Neuronal stem cell (in vitro differentiated cells): ENCODE data around the gene LARP1B.

Experiments used
- DNase-seq: peaks from one replicate; pipeline ENCODE4 v3.0.0-alpha.2; 2013; ENCODE audit warnings: low spot score
- H2AFZ ChIP-seq: one replicate; pipeline ENCODE4 v1.6.1; 2013; ENCODE audit warnings: mild to moderate bottlenecking, low read length, inconsistent platforms
- H2AK5ac ChIP-seq: 2 replicates; pipeline ENCODE4 v1.6.1; 2013; ENCODE audit warnings: low read depth, mild to moderate bottlenecking, inconsistent platforms, low read length, moderate library complexity, mixed read lengths
- H2BK120ac ChIP-seq: 2 replicates; pipeline ENCODE4 v1.6.1; 2013; ENCODE audit warnings: low read depth, mild to moderate bottlenecking, inconsistent platforms, low read length, moderate library complexity, mixed read lengths
- H2BK12ac ChIP-seq: one replicate; pipeline ENCODE4 v1.6.1; 2013; ENCODE audit warnings: low read length, inconsistent platforms
- H2BK15ac ChIP-seq: 2 replicates; pipeline ENCODE4 v1.6.1; 2013; ENCODE audit warnings: mild to moderate bottlenecking, low read length, inconsistent platforms, mixed read lengths
- H2BK5ac ChIP-seq: one replicate; pipeline ENCODE4 v1.6.1; 2013; ENCODE audit warnings: inconsistent platforms, mild to moderate bottlenecking, low read length, moderate library complexity
- H3K14ac ChIP-seq: one replicate; pipeline ENCODE4 v1.6.1; 2013; ENCODE audit warnings: low read length, inconsistent platforms
- H3K18ac ChIP-seq: 2 replicates; pipeline ENCODE4 v1.6.1; 2013; ENCODE audit warnings: low read length, inconsistent platforms
- H3K23ac ChIP-seq: 2 replicates; pipeline ENCODE4 v1.6.1; 2013; ENCODE audit warnings: low read depth, mild to moderate bottlenecking, mixed read lengths, low read length, inconsistent platforms; ENCODE audit not compliant: poor library complexity
- H3K27ac ChIP-seq: replicated peaks from 3 replicates; pipeline ENCODE4 v1.5.1; 2013; ENCODE audit warnings: low read length, inconsistent platforms
- H3K27me3 ChIP-seq, 3 experiments: 2 replicates each; pipeline ENCODE4 v1.6.1; 2013; ENCODE audit warnings: low read length in 3 of 3, mild to moderate bottlenecking in 2 of 3, inconsistent platforms in 1 of 3, low read depth in 1 of 3, mixed read lengths in 1 of 3, moderate library complexity in 1 of 3; ENCODE audit not compliant: control insufficient read depth in 3 of 3, insufficient read depth in 3 of 3
- H3K36me3 ChIP-seq, 2 donors: replicated peaks in 1 of 2; 2 replicates each; pipeline ENCODE4 v1.6.1; 2013; ENCODE audit warnings: low read length in 2 of 2; ENCODE audit not compliant: control insufficient read depth in 2 of 2, insufficient read depth in 2 of 2
- H3K4ac ChIP-seq: 2 replicates; pipeline ENCODE4 v1.6.1; 2013; ENCODE audit warnings: inconsistent platforms, mild to moderate bottlenecking, low read length, moderate library complexity
- H3K4me1 ChIP-seq, 2 donors: 1 replicate in 1 of 2; 2 replicates in 1 of 2; pipeline ENCODE4 v1.6.1; 2013; ENCODE audit warnings: low read length in 2 of 2, low read depth in 1 of 2; ENCODE audit not compliant: control insufficient read depth in 2 of 2, insufficient read depth in 1 of 2
- H3K4me2 ChIP-seq: one replicate; pipeline ENCODE4 v1.6.1; 2013; ENCODE audit warnings: mild to moderate bottlenecking, low read length, inconsistent platforms; ENCODE audit not compliant: insufficient read depth, poor library complexity, severe bottlenecking
- H3K4me3 ChIP-seq, 2 donors: 2 replicates each; pipeline ENCODE4 v1.5.1; 2013; ENCODE audit warnings: low read length in 2 of 2, mild to moderate bottlenecking in 2 of 2, inconsistent platforms in 1 of 2, moderate library complexity in 1 of 2
- H3K79me1 ChIP-seq: one replicate; pipeline ENCODE4 v1.6.1; 2013; ENCODE audit warnings: low read depth, mild to moderate bottlenecking, inconsistent platforms, low read length, moderate library complexity
- H3K9ac ChIP-seq: one replicate; pipeline ENCODE4 v1.6.1; 2013; ENCODE audit warnings: mild to moderate bottlenecking, low read depth, low read length, inconsistent platforms; ENCODE audit not compliant: poor library complexity
- H3K9me3 ChIP-seq, 2 donors: replicated peaks in 1 of 2; 2 replicates each; pipeline versions ENCODE3 to v1.6.1; 2013; ENCODE audit warnings: low read length in 2 of 2, mild to moderate bottlenecking in 2 of 2, inconsistent platforms in 1 of 2, low read depth in 1 of 2, mixed read lengths in 1 of 2, moderate library complexity in 1 of 2; ENCODE audit not compliant: control insufficient read depth in 2 of 2, insufficient read depth in 1 of 2
- H4K8ac ChIP-seq: one replicate; pipeline ENCODE4 v1.6.1; 2013; ENCODE audit warnings: low read depth, mild to moderate bottlenecking, inconsistent platforms, low read length, moderate library complexity
- H4K91ac ChIP-seq: one replicate; pipeline ENCODE4 v1.6.1; 2013; ENCODE audit warnings: low read length, low read depth, mild to moderate bottlenecking, inconsistent platforms; ENCODE audit not compliant: poor library complexity
- WGBS, 2 donors: extraction: QIAGEN DNeasy Blood & Tissue Kit; methylation state at CpG; one replicate each; pipeline ENCODE4 v1.1.7; 2013; ENCODE audit warnings: missing lambda C conversion rate in 2 of 2, mixed read lengths in 1 of 2; ENCODE audit not compliant: insufficient read length in 2 of 2, insufficient replicate concordance in 1 of 2; ENCODE audit errors: extremely low coverage in 2 of 2; 5-methylcytosine and 5-hydroxymethylcytosine counted together

LARP1B gene

DNA sequence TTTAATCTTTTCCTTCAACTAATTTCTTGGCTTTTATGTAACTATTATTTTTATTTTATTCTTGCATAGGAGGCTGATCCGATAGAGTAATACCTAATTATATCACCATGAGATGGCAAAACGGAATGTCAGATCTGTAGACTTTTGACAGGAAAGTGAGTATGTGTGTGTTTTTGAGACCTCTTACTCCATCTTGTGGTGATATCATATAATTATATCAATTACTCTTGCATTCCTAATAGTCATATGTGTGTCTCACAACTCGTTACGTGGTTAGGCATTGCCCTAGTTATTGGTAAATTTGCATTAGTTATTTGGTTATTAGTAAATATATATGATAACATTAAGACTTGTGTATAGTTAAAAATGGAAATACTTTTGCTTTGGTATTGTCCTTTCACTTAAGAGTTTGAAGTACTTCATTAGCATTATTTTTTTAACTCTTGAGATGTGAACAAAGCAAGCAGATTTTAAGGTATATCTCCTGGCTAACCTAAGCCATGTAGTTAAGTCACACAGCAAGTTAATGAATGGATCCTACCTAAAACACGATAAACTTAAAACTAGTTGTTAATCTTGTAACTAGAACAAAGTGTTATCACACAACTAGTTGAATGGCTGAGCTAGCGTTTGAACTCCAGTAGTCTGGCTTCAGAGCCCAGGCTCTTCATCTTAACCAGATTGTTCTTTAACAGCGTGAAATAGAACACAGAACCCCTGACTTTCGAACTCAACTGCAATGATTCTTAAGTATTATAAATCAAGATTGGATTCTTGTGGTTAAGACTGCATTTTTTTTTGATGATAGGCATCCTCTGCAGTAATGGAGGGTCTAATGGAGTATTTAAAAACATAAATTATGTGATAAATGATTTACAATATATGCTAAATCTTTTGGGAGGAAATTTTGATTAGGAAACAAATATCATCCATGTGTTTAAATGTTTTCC is 159.4 kb downstream of the LARP1B start:
- H3K23ac ChIP-seq = no peak overlapping the region
- no peak overlapping the region for H3K4ac ChIP-seq
- no peak overlapping the region for H2BK120ac ChIP-seq
- no peak overlapping the region for H4K8ac ChIP-seq
- no peak overlapping the region for H4K91ac ChIP-seq
- H3K27me3 ChIP-seq = no peaks in the 10 kb centered on the region
- H3K14ac ChIP-seq = no peak overlapping the region
- no peak overlapping the region for H2BK12ac ChIP-seq
- no peaks in the 10 kb centered on the region for H3K79me1 ChIP-seq
- H3K9ac ChIP-seq = no peak overlapping the region
- no peak overlapping the region for H2AK5ac ChIP-seq
- no peak overlapping the region for H3K18ac ChIP-seq
- no peak for DNase-seq
- H2BK5ac ChIP-seq = no peak overlapping the region
- no peak overlapping the region for H2AFZ ChIP-seq
- H3K9me3 ChIP-seq = no peaks in the 10 kb centered on the region
- no peaks in the 10 kb centered on the region for H3K4me1 ChIP-seq
- no peak overlapping the region for H3K4me2 ChIP-seq
- H3K27ac ChIP-seq = no peak overlapping the region
- no CpG with 5 or more reads among the region's 8 CpGs for WGBS, 2 donors
- no peak overlapping the region for H2BK15ac ChIP-seq
- no peaks in the 10 kb centered on the region for H3K36me3 ChIP-seq
- H3K4me3 ChIP-seq = no peak overlapping the region

DNA sequence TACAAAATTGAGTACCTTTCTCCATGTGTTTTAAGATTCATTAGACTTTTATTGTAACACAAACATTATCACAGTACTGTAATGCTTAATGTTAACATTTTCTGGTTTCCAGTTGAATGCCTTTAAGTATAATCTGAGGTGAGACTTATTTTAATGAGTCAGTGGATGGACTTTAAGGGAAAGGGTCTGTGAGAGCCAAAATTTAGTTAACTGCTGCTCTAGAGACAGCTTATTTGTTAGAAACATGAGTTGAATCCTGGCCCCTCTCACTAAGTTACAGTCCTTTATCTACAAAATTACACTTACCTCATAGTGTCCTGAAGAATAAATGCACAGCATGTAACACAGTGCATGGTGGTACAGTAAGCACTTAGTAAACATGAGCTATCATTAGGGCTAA is 160.5 kb downstream of the LARP1B start:
- no peak overlapping the region for H3K4ac ChIP-seq
- no peak overlapping the region for H3K4me2 ChIP-seq
- no peak overlapping the region for H3K18ac ChIP-seq
- H2AFZ ChIP-seq = no peak overlapping the region
- H3K9me3 ChIP-seq = no peaks in the 10 kb centered on the region
- H2BK120ac ChIP-seq = no peak overlapping the region
- no peak overlapping the region for H2BK15ac ChIP-seq
- no peak overlapping the region for H3K14ac ChIP-seq
- H3K9ac ChIP-seq = no peak overlapping the region
- no peak overlapping the region for H4K91ac ChIP-seq
- H3K36me3 ChIP-seq = no peaks in the 10 kb centered on the region
- H2BK12ac ChIP-seq = no peak overlapping the region
- no peaks in the 10 kb centered on the region for H3K4me1 ChIP-seq
- H3K27me3 ChIP-seq = no peaks in the 10 kb centered on the region
- H2AK5ac ChIP-seq = no peak overlapping the region
- no peak overlapping the region for H4K8ac ChIP-seq
- no peak overlapping the region for H3K23ac ChIP-seq
- DNase-seq = no peak
- H3K79me1 ChIP-seq = no peaks in the 10 kb centered on the region
- H3K4me3 ChIP-seq = no peak overlapping the region
- H3K27ac ChIP-seq = no peak overlapping the region
- H2BK5ac ChIP-seq = no peak overlapping the region

DNA sequence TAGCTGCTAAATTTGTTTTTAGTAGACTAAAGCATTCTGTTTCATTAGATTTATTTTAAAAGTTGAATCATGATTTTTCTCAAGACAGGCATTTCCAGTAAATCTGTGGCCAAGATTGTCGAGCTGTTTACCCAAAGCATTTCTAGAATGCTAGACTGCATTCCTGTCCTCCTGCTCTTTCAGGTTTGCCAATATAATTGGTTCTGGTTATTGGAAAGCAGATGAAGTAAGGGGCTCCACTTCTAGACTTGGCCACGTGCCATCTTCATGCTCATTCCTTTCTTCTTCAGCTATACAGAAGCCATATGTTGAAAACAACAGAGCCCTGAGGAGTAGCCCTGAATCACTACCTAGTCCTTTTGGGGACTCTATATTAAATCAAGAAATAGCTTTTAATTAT is 164.0 kb downstream of the LARP1B start:
- Histone ChIP-seq H3K27ac (no peak overlapping the region), H3K23ac (no peak overlapping the region), H3K4me1 (peaks cover 4 to 8% of the 10 kb centered on the region in 2 donors), H2BK120ac (no peak overlapping the region), H3K9me3 (peaks cover 2 to 3% of the 10 kb centered on the region in 2 donors), H3K18ac (no peak overlapping the region), H3K79me1 (no peaks in the 10 kb centered on the region), H2AK5ac (no peak overlapping the region), H3K9ac (no peak overlapping the region), H3K4ac (no peak overlapping the region), H2BK12ac (no peak overlapping the region), H3K14ac (no peak overlapping the region), H2BK5ac (no peak overlapping the region), H4K8ac (no peak overlapping the region), H3K4me2 (no peak overlapping the region), H3K4me3 (no peak overlapping the region), H2AFZ (no peak overlapping the region), H3K36me3 (no peaks in the 10 kb centered on the region), H2BK15ac (no peak overlapping the region), H3K27me3 (no peaks in the 10 kb centered on the region), H4K91ac (no peak overlapping the region)
- no CpG with 5 or more reads among the region's 2 CpGs for WGBS, 2 donors
- no peak for DNase-seq

- no peak for DNase-seq
- H3K9ac ChIP-seq = no peak overlapping the region
- H3K79me1 ChIP-seq = no peaks in the 10 kb centered on the region
- peaks cover 4 to 8% of the 10 kb centered on the region in 2 donors for H3K4me1 ChIP-seq
- no peak overlapping the region for H2BK5ac ChIP-seq
- no peak overlapping the region for H3K4ac ChIP-seq
- no peak overlapping the region for H3K14ac ChIP-seq
- peaks cover 2 to 3% of the 10 kb centered on the region in 2 donors for H3K9me3 ChIP-seq
- H2BK120ac ChIP-seq = no peak overlapping the region
- H3K23ac ChIP-seq = no peak overlapping the region
- no peak overlapping the region for H3K27ac ChIP-seq
- H3K36me3 ChIP-seq = no peaks in the 10 kb centered on the region
- H2AK5ac ChIP-seq = no peak overlapping the region
- WGBS, 2 donors = no CpG with 5 or more reads among the region's 2 CpGs
- H3K4me3 ChIP-seq = no peak overlapping the region
- no peak overlapping the region for H2BK15ac ChIP-seq
- H2BK12ac ChIP-seq = no peak overlapping the region
- H4K8ac ChIP-seq = no peak overlapping the region
- no peak overlapping the region for H4K91ac ChIP-seq
- H3K18ac ChIP-seq = no peak overlapping the region
- peak overlapping the region; percentile 74 for H2AFZ ChIP-seq
- H3K27me3 ChIP-seq = no peaks in the 10 kb centered on the region
- no peak overlapping the region for H3K4me2 ChIP-seq
These were observed 167.0 kb downstream of the LARP1B start for GRCh38 chr4:128227991-128228571.
